ENCODE results near the gene TCEANC. TPM values are rescaled to one million over a fixed set of nuclear protein-coding genes. Genes with fewer than 3 reads are reported as not detected.

TCEANC gene
- total RNA-seq, 1 experiment from 2014 or later = 0.92 TPM

Other genes with a start within 250 kb of the TCEANC start
- not detected for gene EGFL6, start 83.5 kb upstream of the TCEANC start, total RNA-seq (2021; ENCODE audit: unreplicated experiment)
- gene RAB9A, start 36.0 kb downstream of the TCEANC start, total RNA-seq (2021; ENCODE audit: unreplicated experiment) = 15.3 TPM
- 11.4 TPM for gene TRAPPC2, start 81.5 kb downstream of the TCEANC start, total RNA-seq (2021; ENCODE audit: unreplicated experiment)
- gene OFD1, start 81.6 kb downstream of the TCEANC start, total RNA-seq (2021; ENCODE audit: unreplicated experiment) = 22.8 TPM
- not detected for gene GPM6B, start 164.0 kb downstream of the TCEANC start, total RNA-seq (2021; ENCODE audit: unreplicated experiment)